G401.6 (cell line): ENCODE results near the gene SLC16A1.
"Not testable (repeated sequence)": the region's sequence is repeated elsewhere in the genome, so short reads cannot be mapped to it uniquely, and the experiment has no call there.

Experiments
- FAIRE-seq: peaks from 2 replicates; lab custom pipeline; 2012; peaks lifted over from hg19 to GRCh38; lab: Jason Lieb, UNC

Gene SLC16A1

GRCh38 chr1:112955773-112956543 lies at the start of gene SLC16A1:
Gene SLC16A1 (minus strand): TSS chr1:112956196. CDS start chr1:112929308, 26,888 bp downstream.
- no peak for FAIRE-seq

GRCh38 chr1:113003751-113004690 lies 48.0 kb upstream of the SLC16A1 start:
- no peak for FAIRE-seq

DNA sequence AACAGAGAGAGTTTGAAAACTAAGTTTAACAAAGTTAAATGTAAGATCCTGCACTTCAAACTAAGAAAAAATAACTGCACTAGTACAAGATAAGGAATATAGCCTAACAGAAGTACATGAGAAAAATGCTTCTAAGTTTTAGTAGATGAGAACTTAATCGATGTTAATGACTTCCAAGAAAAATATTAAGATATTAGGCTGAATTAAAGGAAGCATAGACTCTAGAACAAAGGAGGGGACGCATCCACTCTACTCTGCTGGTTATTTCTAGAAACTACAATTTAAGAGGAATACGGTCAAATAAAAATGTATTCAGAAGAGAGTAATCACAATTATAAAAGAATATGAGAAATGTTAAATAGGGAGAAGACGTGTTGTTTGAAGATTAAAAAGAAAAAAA lies 46.3 kb upstream of the SLC16A1 start:
- no peak for FAIRE-seq

DNA sequence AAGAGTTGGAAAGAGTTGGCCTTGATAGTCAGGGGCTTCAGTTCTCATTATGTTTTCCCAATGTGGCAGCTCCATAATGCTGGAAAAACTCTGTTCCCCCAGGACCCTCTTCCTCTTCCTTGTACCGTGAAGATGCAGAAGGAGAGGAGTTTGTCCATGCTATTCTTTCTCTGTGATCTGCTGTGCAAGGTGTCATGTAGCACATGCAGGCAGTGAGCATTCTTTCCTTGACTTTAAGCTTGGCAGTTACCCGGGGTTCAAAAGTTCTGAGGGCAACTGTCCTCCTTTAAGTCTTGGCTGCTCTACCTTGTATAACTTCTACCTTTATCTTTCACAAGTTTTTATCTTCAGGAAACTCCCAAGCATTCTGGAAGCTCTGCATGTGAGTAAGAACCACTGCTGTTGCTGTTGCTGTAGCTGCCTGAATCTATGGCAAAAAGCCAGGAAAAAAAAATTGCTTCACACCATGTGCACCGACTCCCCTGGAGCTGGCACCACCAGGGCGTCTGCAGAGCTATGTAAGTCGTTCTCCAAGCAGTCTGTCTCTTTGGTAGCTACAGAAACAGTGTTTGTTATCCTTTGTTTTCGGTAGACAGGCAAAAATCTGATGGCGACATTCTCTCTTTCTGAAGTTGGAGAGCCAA lies 42.7 kb upstream of the SLC16A1 start:
- FAIRE-seq, result no peak

GRCh38 chr1:112997781-112998180 lies 41.8 kb upstream of the SLC16A1 start:
- no peak for FAIRE-seq

DNA sequence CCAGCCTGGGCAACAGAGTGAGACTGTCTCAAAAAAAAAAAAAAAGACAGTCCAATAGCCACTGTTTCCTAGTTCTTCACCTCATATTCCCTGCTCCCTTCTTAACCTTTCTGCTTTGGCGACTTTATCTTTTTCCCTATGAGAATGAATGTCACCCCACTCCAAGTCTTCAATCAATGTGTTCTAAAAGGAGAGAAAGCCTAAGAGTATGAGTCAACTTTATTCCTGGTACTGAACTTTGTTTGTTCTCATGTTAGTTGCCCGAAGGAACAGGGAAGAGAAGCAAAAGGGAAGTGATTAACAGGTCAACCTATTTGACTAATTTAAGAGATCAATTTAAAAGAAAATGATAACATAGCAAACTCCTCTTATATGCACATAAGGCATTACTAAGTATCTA lies 39.9 kb upstream of the SLC16A1 start:
- no peak for FAIRE-seq

GRCh38 chr1:112995021-112995420 lies 39.0 kb upstream of the SLC16A1 start:
- not testable (repeated sequence) for FAIRE-seq

DNA sequence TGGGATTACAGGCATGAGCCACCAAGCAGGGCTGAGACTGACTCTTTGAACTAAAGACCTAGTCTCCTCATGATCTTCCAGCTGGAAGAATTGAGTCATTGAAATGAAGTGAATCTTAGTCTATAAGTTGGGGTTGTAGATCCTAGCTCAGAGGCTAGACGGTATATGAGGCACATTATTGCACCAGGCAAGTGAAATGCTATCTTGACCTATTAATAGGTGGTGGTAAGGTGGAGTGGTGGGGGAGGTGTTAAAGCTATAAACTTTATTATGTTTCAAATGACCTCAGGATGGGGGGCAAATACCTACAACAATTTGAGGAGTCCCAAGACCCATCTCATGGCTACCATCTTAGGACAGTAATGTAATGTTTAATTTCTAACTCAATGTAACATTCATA lies 36.8 kb upstream of the SLC16A1 start:
- FAIRE-seq, result no peak

DNA sequence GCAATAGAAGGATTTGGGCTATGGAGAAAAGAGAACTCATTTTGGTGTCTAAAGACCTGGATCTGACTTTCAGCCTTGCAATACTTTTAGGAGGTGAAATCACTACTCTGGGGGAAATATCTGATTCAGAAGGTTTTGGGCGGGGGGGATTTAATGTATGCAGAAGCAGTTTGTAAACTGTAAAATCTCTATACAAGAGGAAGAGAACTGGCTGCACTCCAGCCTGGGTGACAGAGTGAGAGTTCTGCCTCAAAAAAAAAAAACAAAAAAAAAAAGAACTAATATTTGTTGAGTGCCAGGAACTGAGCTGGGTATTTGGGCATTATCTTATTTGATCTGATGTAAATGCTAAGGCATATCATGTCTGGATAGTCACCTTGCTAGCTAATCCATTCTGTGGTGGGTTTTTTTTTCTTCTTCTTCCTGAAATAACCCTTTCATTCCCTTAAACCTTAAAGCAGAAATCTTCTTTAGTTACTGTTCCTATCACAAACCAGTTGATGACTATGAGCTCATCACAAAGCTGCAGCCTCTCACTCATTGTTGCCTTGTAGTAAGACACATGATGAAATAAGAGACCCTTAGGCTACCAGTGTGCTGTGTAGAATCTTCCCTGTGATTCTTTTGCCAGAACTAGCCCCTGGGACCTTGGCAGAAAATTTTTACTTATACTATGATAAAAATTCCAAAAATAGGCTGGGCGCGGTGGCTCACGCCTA lies 35.6 kb upstream of the SLC16A1 start:
- no peak for FAIRE-seq

GRCh38 chr1:112990271-112990670 lies 34.3 kb upstream of the SLC16A1 start:
- no peak for FAIRE-seq

DNA sequence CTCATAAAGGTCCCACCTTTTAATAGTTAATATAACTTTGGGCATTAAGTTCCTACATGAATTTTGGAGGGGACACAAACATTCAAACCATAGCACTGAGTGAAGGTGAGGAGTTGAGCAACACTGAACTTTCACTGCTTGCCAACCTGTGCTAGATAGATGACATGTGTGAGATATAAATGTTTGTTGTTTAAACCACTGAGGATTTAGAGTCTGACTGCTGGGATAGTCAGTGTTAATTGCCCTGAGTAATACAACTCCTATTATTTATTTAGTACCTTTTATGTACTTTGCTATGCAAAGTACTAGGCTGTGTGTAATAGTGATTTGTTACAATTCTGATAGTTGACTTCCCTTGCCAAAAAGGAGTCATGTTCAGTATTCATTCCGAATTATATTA lies 32.4 kb upstream of the SLC16A1 start:
- no peak for FAIRE-seq

GRCh38 chr1:112985123-112985522 lies 29.1 kb upstream of the SLC16A1 start:
- FAIRE-seq, result no peak

DNA sequence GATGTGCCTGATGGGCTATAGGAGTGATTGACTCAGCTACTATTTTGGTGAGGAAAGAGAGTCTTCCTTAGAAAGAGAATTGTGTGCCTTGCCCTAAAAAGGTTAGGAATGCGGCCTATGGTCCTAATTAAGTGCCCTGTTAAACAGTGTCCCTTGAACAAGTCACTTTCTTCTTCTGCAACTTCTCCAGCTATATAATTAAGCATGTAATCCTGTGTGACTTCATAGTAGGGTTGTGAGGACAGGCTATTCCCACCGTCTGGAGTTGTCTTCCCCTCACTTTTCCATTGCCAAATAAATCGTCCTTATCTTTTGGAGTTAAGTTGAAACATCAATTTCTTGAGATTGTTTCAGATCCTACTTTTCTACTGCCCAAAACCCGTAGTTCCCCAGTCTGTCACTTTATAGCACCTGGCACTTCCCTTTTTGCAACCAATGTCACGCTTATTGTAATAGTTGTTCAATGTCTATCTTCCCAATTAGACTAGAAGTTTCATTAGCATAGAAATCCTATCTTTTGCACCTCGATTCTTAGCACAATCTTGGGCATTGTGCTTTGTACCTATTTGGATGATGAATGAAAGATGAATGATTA lies 27.6 kb upstream of the SLC16A1 start:
- no peak for FAIRE-seq

GRCh38 chr1:112982853-112983536 lies 27.0 kb upstream of the SLC16A1 start:
- FAIRE-seq, result no peak

DNA sequence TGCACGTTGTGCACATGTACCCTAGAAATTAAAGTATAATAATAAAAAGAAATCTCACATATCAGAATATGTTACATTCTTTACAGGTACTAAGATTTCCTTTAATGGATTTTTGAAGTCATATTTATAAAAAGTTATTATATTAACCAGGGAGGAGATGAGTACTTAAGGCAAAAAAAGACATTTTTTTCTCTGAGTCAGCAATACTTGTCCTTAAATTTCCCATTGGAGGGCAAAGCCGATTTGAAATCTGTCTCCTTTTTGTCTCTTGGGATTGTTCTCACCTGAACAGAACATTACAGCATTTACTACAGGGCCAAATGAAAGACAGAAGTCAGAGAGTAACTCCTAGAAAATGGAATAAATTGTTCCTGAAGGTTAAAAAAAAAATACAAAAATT lies 26.3 kb upstream of the SLC16A1 start:
- no peak for FAIRE-seq

DNA sequence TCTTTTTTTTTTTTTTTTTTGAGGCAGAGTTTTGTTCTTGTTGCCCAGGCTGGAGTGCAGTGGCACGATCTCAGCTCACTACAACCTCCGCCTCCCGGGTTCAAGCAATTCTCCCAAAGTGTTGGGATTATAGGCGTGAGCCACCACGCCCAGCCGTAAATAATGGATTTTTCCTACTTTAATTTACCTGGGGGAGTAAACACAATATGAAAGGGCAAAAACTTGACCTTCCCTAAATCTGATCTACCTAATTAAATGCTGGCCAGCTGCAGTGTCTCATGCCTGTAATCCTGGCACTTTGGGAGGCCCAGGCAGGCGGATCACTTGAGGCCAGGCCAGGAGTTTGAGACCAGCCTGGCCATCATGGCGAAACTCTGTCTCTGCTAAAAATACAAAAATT lies 25.8 kb upstream of the SLC16A1 start:
- not testable (repeated sequence) for FAIRE-seq

- no peak for FAIRE-seq
Measured at GRCh38 chr1:112981426-112981825, 25.4 kb upstream of the SLC16A1 start.

DNA sequence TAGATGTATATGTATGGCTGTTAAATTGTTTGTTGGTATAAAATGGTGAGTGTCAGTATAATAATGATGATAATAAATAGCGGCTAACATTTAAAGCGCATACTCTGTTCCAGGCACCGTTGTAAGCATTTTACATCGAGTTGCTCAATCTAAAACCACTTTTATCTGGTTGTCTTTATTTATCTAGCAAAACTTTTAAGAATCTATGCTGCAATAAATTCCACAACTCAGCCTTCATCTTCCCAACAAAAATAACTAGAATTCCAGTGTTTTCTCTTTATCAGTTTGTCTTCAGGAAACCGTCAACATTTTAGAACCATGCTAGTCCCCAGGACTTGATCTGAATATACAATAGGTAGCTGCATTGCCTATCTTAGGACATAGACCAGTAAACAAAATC lies 19.3 kb upstream of the SLC16A1 start:
- FAIRE-seq, result no peak

DNA sequence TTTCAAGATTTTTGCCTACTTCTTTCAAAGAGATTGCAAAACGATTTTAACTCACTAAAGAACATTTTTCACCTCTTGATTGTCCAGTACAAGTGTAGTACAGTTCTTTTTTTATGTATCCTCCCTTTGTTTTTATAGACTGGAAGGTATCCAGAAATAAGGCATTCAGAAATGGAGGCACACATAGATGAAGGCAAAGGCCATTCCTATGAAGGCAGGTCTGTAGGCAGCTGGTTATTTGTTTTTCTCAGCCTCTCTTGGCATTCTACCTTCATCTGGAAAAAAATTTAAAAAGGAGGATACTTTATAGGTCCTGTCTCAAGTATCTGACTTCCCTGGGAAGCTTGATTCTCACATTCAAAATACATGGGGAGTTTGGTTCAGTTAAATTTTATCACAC lies 18.6 kb upstream of the SLC16A1 start:
- no peak for FAIRE-seq

GRCh38 chr1:112973788-112974187 lies 17.8 kb upstream of the SLC16A1 start:
- FAIRE-seq, result no peak

DNA sequence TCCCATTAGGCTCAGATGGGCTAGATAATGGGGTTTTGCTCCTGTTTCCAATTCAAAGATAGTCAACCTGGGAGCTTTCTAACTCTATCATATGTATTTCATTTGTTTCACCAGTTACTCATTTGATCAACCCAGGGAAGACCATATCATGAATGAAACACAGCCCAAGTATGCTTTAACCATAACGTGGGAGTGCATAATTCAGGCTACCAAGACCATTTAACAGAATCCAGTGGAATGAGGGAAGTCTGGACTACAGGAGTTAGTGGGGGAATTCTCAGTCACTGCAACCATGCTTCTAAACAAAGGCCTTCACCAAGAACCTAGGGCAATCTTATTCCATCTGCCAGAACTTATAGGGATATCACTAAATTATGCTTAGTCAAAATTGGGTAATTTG lies 15.0 kb upstream of the SLC16A1 start:
- FAIRE-seq, result no peak
